H9 (cell line): ENCODE data around the gene DIAPH2. TPM values are rescaled to one million over a fixed set of nuclear protein-coding genes. Genes with fewer than 3 reads are reported as not detected.

Experiments used
- DNase-seq: peaks from one replicate; pipeline ENCODE4 v3.0.0-alpha.2; 2017
- H2AFZ ChIP-seq: one replicate; pipeline ENCODE4 v1.6.1; 2013; ENCODE audit warnings: mild to moderate bottlenecking, low read length, control low read depth, moderate library complexity
- H2AK5ac ChIP-seq: 2 replicates; pipeline ENCODE4 v1.6.1; 2013; ENCODE audit warnings: low read length, control low read depth, mixed read lengths; ENCODE audit not compliant: insufficient read length
- H2BK120ac ChIP-seq: one replicate; pipeline ENCODE4 v1.6.1; 2013; ENCODE audit warnings: low read depth, mild to moderate bottlenecking, low read length, control low read depth, inconsistent platforms; ENCODE audit not compliant: poor library complexity, severe bottlenecking
- H2BK12ac ChIP-seq: 2 replicates; pipeline ENCODE4 v1.6.1; 2013; ENCODE audit warnings: low read length, control low read depth, mixed read lengths, low read depth; ENCODE audit not compliant: insufficient read length
- H2BK15ac ChIP-seq: 2 replicates; pipeline ENCODE4 v1.6.1; 2013; ENCODE audit warnings: low read depth, low read length, control low read depth
- H2BK20ac ChIP-seq: one replicate; pipeline ENCODE4 v1.6.1; 2013; ENCODE audit warnings: low read depth, mild to moderate bottlenecking, low read length, control low read depth, inconsistent platforms; ENCODE audit not compliant: poor library complexity, severe bottlenecking
- H2BK5ac ChIP-seq: 2 replicates; pipeline ENCODE4 v1.6.1; 2013; ENCODE audit warnings: low read length, control low read depth, mixed read lengths; ENCODE audit not compliant: insufficient read length
- H3K14ac ChIP-seq: 2 replicates; pipeline ENCODE4 v1.6.1; 2013; ENCODE audit warnings: low read length, control low read depth; ENCODE audit not compliant: insufficient read depth
- H3K18ac ChIP-seq: 2 replicates; pipeline ENCODE4 v1.6.1; 2013; ENCODE audit warnings: low read depth, mild to moderate bottlenecking, mixed read lengths, low read length, control low read depth; ENCODE audit not compliant: insufficient read length
- H3K23ac ChIP-seq: 2 replicates; pipeline ENCODE4 v1.6.1; 2013; ENCODE audit warnings: low read length, control low read depth, mixed read lengths, low read depth; ENCODE audit not compliant: insufficient read length
- H3K23me2 ChIP-seq: 2 replicates; pipeline ENCODE4 v1.6.1; 2013; ENCODE audit warnings: low read depth, mild to moderate bottlenecking, mixed read lengths, low read length, control low read depth; ENCODE audit not compliant: insufficient read length, poor library complexity, severe bottlenecking
- H3K27ac ChIP-seq: 2 replicates; pipeline ENCODE4 v1.5.1; 2013; ENCODE audit warnings: low read length, control low read depth, mixed read lengths, low read depth; ENCODE audit not compliant: insufficient read length
- H3K27me3 ChIP-seq: 2 replicates; pipeline ENCODE4 v1.6.1; 2013; ENCODE audit warnings: low read length, control low read depth, inconsistent platforms; ENCODE audit not compliant: insufficient read depth
- H3K4ac ChIP-seq: 2 replicates; pipeline ENCODE4 v1.6.1; 2013; ENCODE audit warnings: low read depth, mild to moderate bottlenecking, control low read depth, inconsistent platforms, low read length, moderate library complexity
- H3K4me1 ChIP-seq: 2 replicates; pipeline ENCODE4 v1.6.1; 2013; ENCODE audit warnings: low read length, control low read depth, inconsistent platforms; ENCODE audit not compliant: insufficient read depth
- H3K4me2 ChIP-seq: 2 replicates; pipeline ENCODE4 v1.6.1; 2013; ENCODE audit warnings: low read length, control low read depth, mixed read lengths; ENCODE audit not compliant: insufficient read length, insufficient read depth
- H3K56ac ChIP-seq: 2 replicates; pipeline ENCODE4 v1.6.1; 2013; ENCODE audit warnings: low read depth, mild to moderate bottlenecking, mixed read lengths, low read length, control low read depth; ENCODE audit not compliant: insufficient read length
- H3K79me1 ChIP-seq: 2 replicates; pipeline ENCODE4 v1.6.1; 2013; ENCODE audit warnings: low read depth, mild to moderate bottlenecking, moderate library complexity, low read length, control low read depth, inconsistent platforms; ENCODE audit not compliant: insufficient read depth, poor library complexity, severe bottlenecking
- H3K79me2 ChIP-seq: 2 replicates; pipeline ENCODE4 v1.6.1; 2013; ENCODE audit warnings: low read length, control low read depth, inconsistent platforms; ENCODE audit not compliant: insufficient read depth
- H3K9ac ChIP-seq: 2 replicates; pipeline ENCODE4 v1.6.1; 2013; ENCODE audit warnings: low read length, control low read depth, mixed read lengths; ENCODE audit not compliant: insufficient read length; ENCODE audit errors: extremely low read depth
- H3K9me3 ChIP-seq: one replicate; pipeline ENCODE4 v1.6.1; 2013; ENCODE audit warnings: low read depth, low read length, inconsistent platforms; ENCODE audit not compliant: control insufficient read depth
- H3T11ph ChIP-seq: one replicate; pipeline ENCODE4 v1.6.1; 2013; ENCODE audit warnings: mild to moderate bottlenecking, low read length, control low read depth, inconsistent platforms
- H4K20me1 ChIP-seq: one replicate; pipeline ENCODE4 v1.6.1; 2013; ENCODE audit not compliant: control insufficient read depth, insufficient read length, insufficient read depth
- H4K5ac ChIP-seq: 2 replicates; pipeline ENCODE4 v1.6.1; 2013; ENCODE audit warnings: low read depth, mild to moderate bottlenecking, mixed read lengths, low read length, control low read depth; ENCODE audit not compliant: insufficient read length
- H4K8ac ChIP-seq: replicated peaks from 2 replicates; pipeline ENCODE4 v1.6.1; 2013; ENCODE audit warnings: low read length, control low read depth, mixed read lengths, low read depth; ENCODE audit not compliant: insufficient read length
- H4K91ac ChIP-seq: 2 replicates; pipeline ENCODE4 v1.6.1; 2013; ENCODE audit warnings: low read depth, mild to moderate bottlenecking, moderate library complexity, mixed read lengths, low read length, control low read depth; ENCODE audit not compliant: insufficient read length
- H3K27ac Mint-ChIP-seq, 3 experiments: 2 replicates in 2 of 3; 3 replicates in 1 of 3; pipeline ENCODE4 v1.8.0; 2020 to 2021; ENCODE audit warnings: mixed read lengths in 3 of 3, mild to moderate bottlenecking in 1 of 3, moderate library complexity in 1 of 3
- H3K27me3 Mint-ChIP-seq: 2 replicates; pipeline ENCODE4 v1.8.0; 2021; ENCODE audit warnings: low read depth, mild to moderate bottlenecking, moderate library complexity, mixed read lengths
- H3K36me3 Mint-ChIP-seq, 3 experiments: 2 replicates in 2 of 3; 3 replicates in 1 of 3; pipeline ENCODE4 v1.8.0; 2020 to 2021; ENCODE audit warnings: low read depth in 3 of 3, mixed read lengths in 3 of 3; ENCODE audit not compliant: insufficient read depth in 1 of 3
- H3K4me1 Mint-ChIP-seq, 2 experiments: 2 replicates each; pipeline ENCODE4 v1.8.0; 2020; ENCODE audit warnings: mixed read lengths in 2 of 2
- H3K4me3 Mint-ChIP-seq, 2 experiments: 2 replicates in 1 of 2; 3 replicates in 1 of 2; pipeline ENCODE4 v1.8.0; 2020 to 2021; ENCODE audit warnings: mild to moderate bottlenecking in 2 of 2, mixed read lengths in 2 of 2, moderate library complexity in 1 of 2
- H3K9me3 Mint-ChIP-seq, 2 experiments: 2 replicates in 1 of 2; 3 replicates in 1 of 2; pipeline ENCODE4 v1.8.0; 2020; ENCODE audit warnings: mild to moderate bottlenecking in 2 of 2, mixed read lengths in 2 of 2, moderate library complexity in 1 of 2
- CTCF ChIP-seq: fragments of 200-600 bp; sonication (generic); conservative IDR thresholded peaks from 3 replicates; pipeline ENCODE4 v1.8.0; 2021; ENCODE audit warnings: antibody characterized with exemption, mild to moderate bottlenecking
- WGBS: extraction: QIAGEN DNeasy Blood & Tissue Kit; methylation state at CpG from one replicate; pipeline ENCODE4 v1.1.7; 2013; ENCODE audit warnings: missing lambda C conversion rate, low lambda C conversion rate, mixed read lengths; ENCODE audit not compliant: insufficient read length; ENCODE audit errors: extremely low coverage; 5-methylcytosine and 5-hydroxymethylcytosine counted together
- total RNA-seq: library from RNA; stranded (reverse); gene quantifications from 2 replicates; pipeline ENCODE4 v1.2.1, GENCODE V29; 2021

DIAPH2 gene
- total RNA-seq, 1 experiment from 2014 or later: 45.4 TPM

GRCh38 chrX:96861661-96862060, 177.0 kb downstream of the DIAPH2 start:
- no peak overlapping the region for H2AFZ ChIP-seq
- no peak overlapping the region for H3K27ac Mint-ChIP-seq
- no peak overlapping the region for H4K91ac ChIP-seq
- H2BK20ac ChIP-seq: no peak overlapping the region
- no peak overlapping the region for H3K18ac ChIP-seq
- DNase-seq: no peak
- H3K79me2 ChIP-seq: no peaks in the 10 kb centered on the region
- H2BK15ac ChIP-seq: no peak overlapping the region
- no peak overlapping the region for H3K4ac ChIP-seq
- H3K27me3 Mint-ChIP-seq: no peaks in the 10 kb centered on the region
- no peaks in the 10 kb centered on the region for H3K9me3 ChIP-seq
- no peak overlapping the region for H3K9ac ChIP-seq
- H3K79me1 ChIP-seq: no peaks in the 10 kb centered on the region
- H3K23ac ChIP-seq: no peak overlapping the region
- TF ChIP-seq CTCF: no peak
- peaks cover 0 to 3% of the 10 kb centered on the region in 2 experiments; a peak in 1 of 4 replicates for H3K4me1 Mint-ChIP-seq
- H3K23me2 ChIP-seq: no peaks in the 10 kb centered on the region
- no peak overlapping the region for H4K8ac ChIP-seq
- H3K4me1 ChIP-seq: no peaks in the 10 kb centered on the region
- no peaks in the 10 kb centered on the region for H4K20me1 ChIP-seq
- no peak overlapping the region for H3K56ac ChIP-seq
- H2AK5ac ChIP-seq: no peak overlapping the region
- H3K36me3 Mint-ChIP-seq: no peaks in the 10 kb centered on the region
- no peak overlapping the region for H3K4me3 Mint-ChIP-seq
- H2BK12ac ChIP-seq: no peak overlapping the region
- H2BK5ac ChIP-seq: no peak overlapping the region
- no peak overlapping the region for H3K14ac ChIP-seq
- H3K27me3 ChIP-seq: no peaks in the 10 kb centered on the region
- H4K5ac ChIP-seq: no peak overlapping the region
- H3K9me3 Mint-ChIP-seq: no peaks in the 10 kb centered on the region
- H3K4me2 ChIP-seq: no peak overlapping the region
- no CpG with 5 or more reads among the region's 4 CpGs for WGBS
- no peak overlapping the region for H2BK120ac ChIP-seq
- H3K27ac ChIP-seq: no peak overlapping the region
- H3T11ph ChIP-seq: peak overlapping the region; percentile 19
